DND-41 (cell line): ENCODE results near the gene DNTT.

Experiments
- EZH2 ChIP-seq: IDR thresholded peaks from 3 replicates; pipeline ENCODE4 v1.6.1; 2012; ENCODE audit warnings: borderline replicate concordance, low read depth, mild to moderate bottlenecking, moderate library complexity, low read length, inconsistent platforms; ENCODE audit not compliant: severe bottlenecking
- TF ChIP-seq, protein P1 (sequence below): IDR thresholded peaks from 2 replicates; pipeline ENCODE4 v1.5.1; 2012; ENCODE audit warnings: borderline replicate concordance, low read length, moderate library complexity, mild to moderate bottlenecking; ENCODE audit not compliant: poor library complexity, severe bottlenecking; ENCODE audit errors: extremely low read depth

DNA sequence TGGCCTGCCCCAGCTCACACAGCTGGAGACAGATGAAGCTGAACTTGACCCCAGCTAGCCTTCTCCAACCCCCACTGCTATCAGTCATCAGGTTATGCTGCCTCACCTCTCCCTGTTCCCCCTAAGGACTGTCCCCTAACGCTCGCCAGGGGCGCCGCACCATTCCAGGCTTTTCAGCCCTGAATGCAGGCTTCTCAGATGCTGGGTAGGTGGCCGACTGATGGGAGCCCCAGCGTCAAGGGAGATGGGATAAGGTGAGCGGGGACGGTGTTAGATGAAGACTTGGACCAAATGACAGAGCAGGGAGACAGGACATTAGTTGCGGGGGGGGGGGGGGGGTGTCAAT is 70.4 kb downstream of the DNTT start:
- TF ChIP-seq, protein P1, sequence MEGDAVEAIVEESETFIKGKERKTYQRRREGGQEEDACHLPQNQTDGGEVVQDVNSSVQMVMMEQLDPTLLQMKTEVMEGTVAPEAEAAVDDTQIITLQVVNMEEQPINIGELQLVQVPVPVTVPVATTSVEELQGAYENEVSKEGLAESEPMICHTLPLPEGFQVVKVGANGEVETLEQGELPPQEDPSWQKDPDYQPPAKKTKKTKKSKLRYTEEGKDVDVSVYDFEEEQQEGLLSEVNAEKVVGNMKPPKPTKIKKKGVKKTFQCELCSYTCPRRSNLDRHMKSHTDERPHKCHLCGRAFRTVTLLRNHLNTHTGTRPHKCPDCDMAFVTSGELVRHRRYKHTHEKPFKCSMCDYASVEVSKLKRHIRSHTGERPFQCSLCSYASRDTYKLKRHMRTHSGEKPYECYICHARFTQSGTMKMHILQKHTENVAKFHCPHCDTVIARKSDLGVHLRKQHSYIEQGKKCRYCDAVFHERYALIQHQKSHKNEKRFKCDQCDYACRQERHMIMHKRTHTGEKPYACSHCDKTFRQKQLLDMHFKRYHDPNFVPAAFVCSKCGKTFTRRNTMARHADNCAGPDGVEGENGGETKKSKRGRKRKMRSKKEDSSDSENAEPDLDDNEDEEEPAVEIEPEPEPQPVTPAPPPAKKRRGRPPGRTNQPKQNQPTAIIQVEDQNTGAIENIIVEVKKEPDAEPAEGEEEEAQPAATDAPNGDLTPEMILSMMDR, result no peak
- TF ChIP-seq EZH2, result no peak
